GM21360 (cell line): ENCODE results near the gene ZKSCAN7.
"Not testable (repeated sequence)": the region's sequence is repeated elsewhere in the genome, so short reads cannot be mapped to it uniquely, and the experiment has no call there.

Experiments
- ATAC-seq: cut with Tn5 transposase; IDR thresholded peaks from one replicate; pipeline ENCODE4 v1.9.1; 2021; ENCODE audit warnings: mild to moderate bottlenecking, moderate library complexity; ENCODE audit not compliant: unreplicated experiment

Gene ZKSCAN7

DNA sequence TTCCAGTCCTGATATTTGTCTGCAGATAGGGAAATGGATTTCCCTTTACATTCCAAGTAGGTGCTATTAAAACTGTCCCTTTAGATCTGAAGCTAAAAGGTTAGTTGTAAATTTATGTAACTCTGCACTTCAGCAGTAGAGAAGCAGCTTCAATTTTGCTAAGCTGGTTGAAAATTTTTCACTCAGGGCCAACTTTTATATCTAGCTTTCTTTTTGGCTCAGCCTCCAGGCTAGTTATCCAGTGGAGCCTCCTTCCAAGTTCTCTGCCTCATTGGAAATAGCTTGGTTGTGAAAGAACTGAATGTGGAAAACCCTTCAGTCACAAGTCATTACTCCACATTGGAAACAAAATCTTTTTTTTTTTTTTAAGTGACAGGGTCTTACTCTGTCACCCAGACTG is 21.6 kb downstream of the ZKSCAN7 start:
- no peak for ATAC-seq

DNA sequence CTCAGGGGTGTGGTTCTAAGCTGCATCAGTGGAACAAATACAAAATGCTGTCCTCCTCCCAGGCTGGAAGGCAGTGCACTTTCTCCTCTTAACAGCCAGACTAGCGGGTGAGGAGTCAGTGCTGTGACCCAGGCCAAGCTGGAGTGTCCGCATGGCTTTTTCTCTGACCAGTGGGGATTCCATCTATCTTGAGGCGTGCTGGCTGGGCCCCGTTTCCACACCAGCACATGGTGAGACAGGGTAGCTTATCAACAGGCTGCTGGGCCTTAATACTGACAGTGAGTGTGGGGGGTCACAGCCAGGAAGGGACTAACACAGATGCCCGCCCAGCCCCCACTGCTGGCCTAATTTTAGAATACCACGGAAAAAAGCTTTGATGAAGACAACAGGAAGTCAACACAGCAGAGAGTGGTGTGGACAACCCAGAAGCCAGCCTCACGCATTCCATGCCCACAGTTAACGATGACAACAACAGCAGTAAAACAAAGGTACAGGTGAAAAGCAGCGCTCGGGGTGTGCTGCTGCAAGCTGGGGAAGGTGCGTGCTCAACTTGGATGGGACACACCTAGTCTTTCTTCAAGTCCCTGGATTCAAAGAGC is 22.5 kb downstream of the ZKSCAN7 start:
- ATAC-seq, result not testable (repeated sequence)

GRCh38 chr3:44578316-44578715 is 23.3 kb downstream of the ZKSCAN7 start:
- ATAC-seq, result not testable (repeated sequence)

- not testable (repeated sequence) for ATAC-seq
These were observed 24.0 kb downstream of the ZKSCAN7 start for GRCh38 chr3:44578924-44579515.

- not testable (repeated sequence) for ATAC-seq
These were observed 24.8 kb downstream of the ZKSCAN7 start for GRCh38 chr3:44579749-44580148.

- ATAC-seq, result not testable (repeated sequence)
These were observed 26.0 kb downstream of the ZKSCAN7 start for GRCh38 chr3:44580971-44581370.

DNA sequence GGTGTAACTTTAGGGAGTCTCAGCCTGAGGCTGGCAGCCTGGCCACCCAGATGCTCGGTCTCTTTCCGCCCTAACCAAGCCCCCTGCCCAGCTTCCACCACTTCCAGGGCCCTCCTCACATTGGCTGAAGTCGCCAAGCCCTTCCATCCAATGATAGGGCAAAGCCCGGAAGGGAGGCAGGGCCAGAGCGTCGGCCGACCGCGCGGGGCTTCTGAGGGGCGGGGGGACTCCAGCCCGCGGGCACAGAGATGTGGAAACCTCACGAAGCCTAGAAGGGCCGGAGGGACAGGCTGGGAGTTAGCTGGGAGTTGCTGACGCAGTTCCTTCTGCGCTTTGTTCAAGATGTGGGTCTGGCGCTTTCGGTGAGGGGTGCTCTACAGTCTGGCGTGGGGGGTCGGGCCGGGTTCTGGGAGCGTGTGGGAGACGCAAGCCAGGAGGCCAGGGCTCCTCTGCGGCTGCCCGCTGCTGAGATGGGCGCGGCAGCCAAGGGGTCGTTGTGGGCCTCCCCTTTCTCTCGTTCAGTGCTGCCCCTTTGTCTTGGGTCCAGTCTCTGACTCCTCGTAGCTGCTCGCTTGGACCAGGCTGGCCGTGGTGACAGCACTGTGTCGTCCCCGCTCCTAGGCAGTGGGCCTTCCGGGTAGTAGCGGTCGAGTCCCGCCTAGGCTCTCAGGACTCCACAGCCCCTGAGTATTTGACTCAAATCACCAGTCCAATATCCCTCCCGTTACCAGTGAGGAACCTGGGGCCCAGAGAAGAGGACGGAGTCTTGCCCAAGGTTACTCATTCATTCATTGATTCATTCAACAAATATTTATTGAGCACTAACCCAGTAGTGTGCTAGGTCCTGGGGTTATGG is 29.9 kb downstream of the ZKSCAN7 start, which contains the start of gene ZNF660:
TSS of gene ZNF660 (plus strand) at position 319 of the 856 bp plus-strand sequence. CDS start 9,230 bp downstream, outside the sequence.
- no peak for ATAC-seq

GRCh38 chr3:44596621-44597020 is 41.6 kb downstream of the ZKSCAN7 start:
- no peak for ATAC-seq

DNA sequence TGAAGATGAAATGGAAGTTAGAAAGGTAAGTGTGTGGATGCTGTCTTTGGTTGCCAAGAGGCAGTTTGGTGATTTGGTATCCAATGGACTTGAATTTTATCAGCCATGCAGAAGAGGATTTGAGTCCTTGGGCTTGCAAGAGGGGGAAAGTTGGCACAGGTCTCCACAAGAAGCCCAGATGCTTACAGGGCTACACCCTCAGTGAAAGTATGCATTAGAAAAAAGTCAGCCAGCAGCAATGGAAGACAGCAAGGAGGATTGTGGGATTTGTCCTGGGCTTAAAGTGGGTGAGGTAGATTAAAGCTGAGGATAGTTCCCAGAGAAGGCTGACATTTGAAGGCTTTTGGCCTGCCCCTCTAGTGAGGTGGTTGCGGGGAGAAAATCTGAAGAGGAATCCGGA is 46.8 kb downstream of the ZKSCAN7 start:
- ATAC-seq, result no peak

- ATAC-seq, result no peak
These were observed 57.7 kb downstream of the ZKSCAN7 start for GRCh38 chr3:44612678-44613077.
